ENCODE measurements around the gene BET1L. TPM values are rescaled to one million over a fixed set of nuclear protein-coding genes. Genes with fewer than 3 reads are reported as not detected.

The BET1L gene
- total RNA-seq, 1 donor from 2014 or later: 13.1 TPM

DNA sequence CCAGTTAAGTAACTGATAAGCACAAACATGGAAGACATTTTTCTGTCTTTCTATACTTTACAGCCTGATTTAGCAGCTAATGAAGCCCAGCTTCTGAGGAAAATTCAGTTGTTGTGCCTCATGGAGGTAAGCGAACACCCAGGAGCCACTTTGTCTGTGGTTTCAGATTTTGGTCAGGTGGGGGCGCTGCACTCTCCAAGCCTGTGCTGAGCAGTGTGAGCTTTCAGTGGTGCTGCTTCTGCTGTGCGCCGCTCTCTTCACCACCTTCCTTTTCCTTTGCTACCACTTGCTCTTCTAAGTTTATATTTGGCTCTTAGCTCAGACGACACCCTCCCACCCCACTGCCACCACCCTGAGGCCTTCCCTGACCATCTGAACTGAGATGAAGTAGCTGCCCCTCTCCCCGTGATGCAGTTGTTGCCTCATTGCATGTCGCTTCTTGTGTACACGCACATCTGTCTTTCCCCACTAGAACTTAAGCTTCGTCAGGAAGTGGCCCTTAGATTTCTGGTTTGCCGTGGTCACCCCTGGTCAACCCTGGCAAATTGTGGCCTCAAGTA, 43.6 kb upstream of the BET1L start:
- Histone ChIP-seq H3K4me3 (no peak overlapping the region), H3K4me2 (no peak overlapping the region), H3K9ac (no peak overlapping the region), H3K27ac (no peak overlapping the region), H3K4me1 (no peaks in the 10 kb centered on the region), H3K27me3 (no peaks in the 10 kb centered on the region), H3K79me2 (ENCODE audit: low read depth) (no peaks in the 10 kb centered on the region), H3K36me3 (no peaks in the 10 kb centered on the region), H4K20me1 (ENCODE audit: low read depth) (no peaks in the 10 kb centered on the region), H2AFZ (replicated peaks) (no peak overlapping the region), H3K9me3 (ENCODE audit: low read depth) (no peaks in the 10 kb centered on the region), H3F3A (ENCODE audit: low read depth) (peaks cover 10% of the 10 kb centered on the region)
- H3K27ac Mint-ChIP-seq: no peak overlapping the region
- no peaks in the 10 kb centered on the region for H3K4me1 Mint-ChIP-seq
- H3K4me3 Mint-ChIP-seq: no peak overlapping the region
- no peaks in the 10 kb centered on the region for H3K9me3 Mint-ChIP-seq
- peak; percentile 73 for DNase-seq (ENCODE audit: low spot score)
- H3K27me3 Mint-ChIP-seq (ENCODE audit: insufficient read depth, low read depth): peaks cover 2% of the 10 kb centered on the region
- H3K36me3 Mint-ChIP-seq: peaks cover 38% of the 10 kb centered on the region
- TF ChIP-seq EZH2phosphoT487 (IDR thresholded peaks at IDR 0.05) (no peak), EZH2 (IDR thresholded peaks at IDR 0.05) (no peak)
- TF ChIP-seq, protein P1, sequence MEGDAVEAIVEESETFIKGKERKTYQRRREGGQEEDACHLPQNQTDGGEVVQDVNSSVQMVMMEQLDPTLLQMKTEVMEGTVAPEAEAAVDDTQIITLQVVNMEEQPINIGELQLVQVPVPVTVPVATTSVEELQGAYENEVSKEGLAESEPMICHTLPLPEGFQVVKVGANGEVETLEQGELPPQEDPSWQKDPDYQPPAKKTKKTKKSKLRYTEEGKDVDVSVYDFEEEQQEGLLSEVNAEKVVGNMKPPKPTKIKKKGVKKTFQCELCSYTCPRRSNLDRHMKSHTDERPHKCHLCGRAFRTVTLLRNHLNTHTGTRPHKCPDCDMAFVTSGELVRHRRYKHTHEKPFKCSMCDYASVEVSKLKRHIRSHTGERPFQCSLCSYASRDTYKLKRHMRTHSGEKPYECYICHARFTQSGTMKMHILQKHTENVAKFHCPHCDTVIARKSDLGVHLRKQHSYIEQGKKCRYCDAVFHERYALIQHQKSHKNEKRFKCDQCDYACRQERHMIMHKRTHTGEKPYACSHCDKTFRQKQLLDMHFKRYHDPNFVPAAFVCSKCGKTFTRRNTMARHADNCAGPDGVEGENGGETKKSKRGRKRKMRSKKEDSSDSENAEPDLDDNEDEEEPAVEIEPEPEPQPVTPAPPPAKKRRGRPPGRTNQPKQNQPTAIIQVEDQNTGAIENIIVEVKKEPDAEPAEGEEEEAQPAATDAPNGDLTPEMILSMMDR (IDR thresholded peaks at IDR 0.05): peak; percentile 82

DNA sequence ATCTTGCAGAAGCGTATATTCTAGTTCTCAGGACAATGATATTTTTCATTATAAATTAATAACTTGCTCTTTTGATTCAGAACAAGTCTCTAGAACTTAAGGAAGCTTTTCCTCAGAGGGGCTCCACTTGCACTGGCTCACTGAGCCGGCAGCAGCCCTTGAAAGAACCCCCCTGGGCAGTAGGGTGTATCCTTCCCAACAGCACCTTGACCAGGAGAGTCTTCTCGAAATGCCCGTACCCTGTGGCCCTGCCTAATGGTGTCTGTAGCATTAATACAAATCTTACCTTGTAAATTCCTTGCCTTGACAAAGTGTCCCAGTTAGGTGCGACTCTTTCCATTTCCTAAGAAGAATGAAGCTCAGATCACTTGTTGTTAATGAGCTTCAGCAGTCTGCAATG, 43.1 kb upstream of the BET1L start:
- no peak overlapping the region for H3K4me3 ChIP-seq
- peaks cover 38% of the 10 kb centered on the region for H3K36me3 Mint-ChIP-seq
- DNase-seq (ENCODE audit: low spot score): no peak

DNA sequence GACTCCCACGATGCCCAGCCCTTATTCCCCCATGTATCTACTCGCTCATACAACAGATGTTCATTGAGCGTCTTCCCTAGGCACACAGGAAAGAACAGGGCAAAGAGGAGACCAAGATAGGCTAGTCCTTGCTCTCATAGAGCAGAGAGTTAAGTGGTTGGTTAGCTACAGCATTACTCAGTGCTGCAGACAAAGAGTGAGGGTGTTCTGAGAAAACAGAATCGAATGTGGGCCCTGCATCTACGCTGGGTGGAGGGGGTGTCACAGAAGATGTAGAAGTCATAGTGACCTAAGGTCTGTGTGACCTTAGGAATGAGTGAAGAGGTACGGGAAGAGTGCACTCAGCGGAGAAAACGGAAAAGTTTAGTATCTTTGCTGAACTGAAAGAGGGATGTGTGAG, 41.9 kb upstream of the BET1L start:
- Histone ChIP-seq H3F3A (ENCODE audit: low read depth) (peaks cover 10% of the 10 kb centered on the region), H3K27ac (no peak overlapping the region), H3K4me1 (no peaks in the 10 kb centered on the region), H3K9ac (no peak overlapping the region), H3K36me3 (no peaks in the 10 kb centered on the region), H4K20me1 (ENCODE audit: low read depth) (no peaks in the 10 kb centered on the region), H3K27me3 (no peaks in the 10 kb centered on the region), H3K4me3 (no peak overlapping the region), H3K4me2 (no peak overlapping the region), H3K9me3 (ENCODE audit: low read depth) (no peaks in the 10 kb centered on the region), H2AFZ (replicated peaks) (no peak overlapping the region), H3K79me2 (ENCODE audit: low read depth) (no peaks in the 10 kb centered on the region)
- Mint-ChIP-seq H3K4me1 (no peaks in the 10 kb centered on the region), H3K4me3 (no peak overlapping the region), H3K27ac (no peak overlapping the region), H3K36me3 (peaks cover 40% of the 10 kb centered on the region), H3K9me3 (no peaks in the 10 kb centered on the region), H3K27me3 (ENCODE audit: insufficient read depth, low read depth) (peaks cover 2% of the 10 kb centered on the region)
- TF ChIP-seq, protein P1 (IDR thresholded peaks at IDR 0.05): no peak
- TF ChIP-seq EZH2 (IDR thresholded peaks at IDR 0.05) (no peak), EZH2phosphoT487 (IDR thresholded peaks at IDR 0.05) (no peak)
- no peak for DNase-seq (ENCODE audit: low spot score)

More for the DNA sequence above, 43.1 kb upstream of the BET1L start:
- Histone ChIP-seq H3K27me3 (no peaks in the 10 kb centered on the region), H3K27ac (no peak overlapping the region), H3K79me2 (ENCODE audit: low read depth) (no peaks in the 10 kb centered on the region), H3K9ac (no peak overlapping the region), H3K4me1 (no peaks in the 10 kb centered on the region), H3K9me3 (ENCODE audit: low read depth) (no peaks in the 10 kb centered on the region), H3K4me2 (no peak overlapping the region), H3K36me3 (no peaks in the 10 kb centered on the region), H4K20me1 (ENCODE audit: low read depth) (no peaks in the 10 kb centered on the region), H3F3A (ENCODE audit: low read depth) (peaks cover 10% of the 10 kb centered on the region), H2AFZ (replicated peaks) (no peak overlapping the region)
- TF ChIP-seq EZH2phosphoT487 (IDR thresholded peaks at IDR 0.05): no peak
- TF ChIP-seq, protein P1 (IDR thresholded peaks at IDR 0.05): no peak
- no peak for TF ChIP-seq EZH2 (IDR thresholded peaks at IDR 0.05)
- Mint-ChIP-seq H3K9me3 (no peaks in the 10 kb centered on the region), H3K27ac (no peak overlapping the region), H3K4me1 (no peaks in the 10 kb centered on the region), H3K27me3 (ENCODE audit: insufficient read depth, low read depth) (peaks cover 2% of the 10 kb centered on the region), H3K4me3 (no peak overlapping the region)

Measured in neural progenitor cell (in vitro differentiated cells).